ENCODE data around the gene NCAM2.

GRCh38 chr21:21010698-21011097 is 12.5 kb downstream of the NCAM2 start:
- no peak for TF ChIP-seq CTCF (IDR thresholded peaks at IDR 0.05; ENCODE audit: insufficient read depth, low read length)
- TF ChIP-seq POLR2AphosphoS5 (IDR thresholded peaks at IDR 0.05; ENCODE audit: low read depth): no peak
- no peak for TF ChIP-seq REST (IDR thresholded peaks at IDR 0.05; ENCODE audit: insufficient replicate concordance, low read depth)
- TF ChIP-seq GABPA (IDR thresholded peaks at IDR 0.05; ENCODE audit: low read depth): no peak
- TF ChIP-seq SPI1 (IDR thresholded peaks at IDR 0.05; ENCODE audit: borderline replicate concordance, low read depth): no peak

Data from HL-60 (cell line).